ENCODE data around the gene GARNL3.

Gene GARNL3

DNA sequence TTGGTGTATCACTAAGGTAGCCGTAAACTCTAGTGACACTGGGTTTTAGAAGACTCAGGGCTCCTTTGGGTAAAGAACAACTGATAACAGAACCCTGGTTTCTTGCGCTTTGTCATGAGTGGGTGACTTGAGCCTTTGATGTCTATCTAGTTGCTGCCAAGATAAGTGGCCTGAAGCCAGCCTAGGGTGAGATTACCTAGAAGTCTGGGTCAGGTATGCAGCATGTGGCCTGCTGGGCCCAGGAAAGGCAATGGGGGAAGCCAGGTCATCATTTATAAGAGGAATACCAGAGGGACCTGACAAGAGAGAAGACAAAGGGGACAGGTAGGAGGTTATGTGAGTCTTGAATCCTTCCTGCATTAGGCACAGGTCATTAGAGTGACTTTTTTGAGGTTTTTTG, 23.2 kb upstream of the GARNL3 start:
- DNase-seq: no peak

- peak; percentile 97 for DNase-seq
Observed at GRCh38 chr9:127244609-127245601, 19.7 kb upstream of the GARNL3 start.

GRCh38 chr9:127245637-127246164, 18.9 kb upstream of the GARNL3 start:
- DNase-seq: no peak

GRCh38 chr9:127248241-127248640, 16.3 kb upstream of the GARNL3 start:
- DNase-seq: no peak

GRCh38 chr9:127249877-127250276, 14.7 kb upstream of the GARNL3 start:
- DNase-seq: no peak

- no peak for DNase-seq
Observed at GRCh38 chr9:127250896-127251391, 13.6 kb upstream of the GARNL3 start.

DNA sequence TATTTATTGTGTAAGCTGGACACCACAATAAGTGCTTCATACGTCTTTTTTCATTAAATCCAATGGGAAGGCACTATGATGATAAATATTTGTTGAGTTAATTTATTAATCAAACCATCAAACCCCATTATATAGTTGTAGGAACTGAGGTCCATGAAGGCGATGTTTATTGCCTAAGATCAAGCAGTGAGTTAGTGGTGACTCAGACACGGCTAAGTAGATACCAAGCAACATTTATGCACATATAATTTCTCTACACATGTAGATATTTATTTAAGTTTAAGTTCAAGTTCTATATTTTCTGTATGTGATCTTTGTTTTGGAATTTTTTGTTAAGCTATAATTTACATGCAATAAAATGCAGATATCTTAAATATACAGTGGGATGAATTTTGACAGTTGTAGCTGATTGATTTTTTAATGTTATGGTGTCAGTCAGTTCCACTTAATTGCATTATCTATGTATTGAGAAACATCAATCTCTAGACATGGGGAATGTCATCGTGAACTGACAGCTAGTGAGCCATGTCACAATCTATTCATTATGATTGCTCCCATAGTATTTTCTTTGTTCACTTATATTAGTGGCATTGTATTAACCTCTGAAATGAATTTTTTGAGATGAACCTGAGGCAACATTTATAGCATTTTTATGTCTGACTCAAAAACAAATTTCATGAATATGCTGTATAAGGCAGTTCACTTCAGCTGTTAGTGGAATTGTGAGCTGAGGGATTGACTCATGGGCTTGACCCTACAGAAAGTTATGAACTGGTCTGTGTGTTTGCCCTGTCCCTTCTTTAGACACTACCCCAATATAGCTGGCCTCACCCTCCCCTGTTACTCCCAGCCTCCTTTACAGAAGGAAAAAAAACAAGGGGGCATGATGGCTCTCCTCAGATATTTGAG, 11.9 kb upstream of the GARNL3 start:
- no peak for DNase-seq

DNA sequence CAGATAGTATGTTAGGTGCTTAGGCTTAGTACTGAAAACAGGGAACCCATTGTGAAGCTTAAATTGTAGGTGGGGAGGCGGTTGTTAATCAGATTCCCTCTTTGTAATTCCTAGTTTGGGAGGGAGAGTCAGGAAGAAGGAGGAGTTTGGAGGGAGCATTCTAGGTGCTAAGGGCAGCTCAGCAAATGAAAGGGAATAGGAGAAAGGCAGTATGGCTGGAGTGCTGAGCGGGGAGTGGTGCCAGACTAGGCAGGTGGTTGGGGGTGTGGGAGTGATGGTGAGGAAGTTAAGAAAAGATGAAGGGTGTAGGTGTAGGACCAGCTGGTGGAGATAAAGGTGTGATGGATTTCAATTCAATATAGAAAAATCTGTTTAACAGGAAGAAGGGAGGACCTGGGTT, 11.1 kb upstream of the GARNL3 start:
- no peak for DNase-seq

DNA sequence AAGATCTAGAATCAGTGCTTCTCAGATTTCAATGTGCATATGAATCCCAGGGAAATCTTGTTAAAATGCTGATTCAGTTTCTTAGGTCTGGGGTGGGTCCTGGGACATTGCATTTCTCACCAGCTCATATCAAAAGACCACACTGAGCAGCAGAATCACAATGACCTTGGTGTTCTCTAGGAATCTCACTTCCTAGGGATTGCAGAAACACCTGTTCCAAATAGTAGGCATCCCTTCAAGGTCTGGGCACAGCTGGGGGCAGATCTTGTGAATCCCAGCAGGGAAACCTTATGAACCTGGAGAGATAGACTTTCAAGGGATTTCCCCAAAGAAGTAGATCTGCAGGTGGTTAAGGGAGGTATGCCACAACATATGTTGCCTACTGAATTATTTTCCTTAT, 8.9 kb upstream of the GARNL3 start:
- DNase-seq: no peak

- DNase-seq: no peak
Observed at GRCh38 chr9:127256324-127256723, 8.2 kb upstream of the GARNL3 start.

DNA sequence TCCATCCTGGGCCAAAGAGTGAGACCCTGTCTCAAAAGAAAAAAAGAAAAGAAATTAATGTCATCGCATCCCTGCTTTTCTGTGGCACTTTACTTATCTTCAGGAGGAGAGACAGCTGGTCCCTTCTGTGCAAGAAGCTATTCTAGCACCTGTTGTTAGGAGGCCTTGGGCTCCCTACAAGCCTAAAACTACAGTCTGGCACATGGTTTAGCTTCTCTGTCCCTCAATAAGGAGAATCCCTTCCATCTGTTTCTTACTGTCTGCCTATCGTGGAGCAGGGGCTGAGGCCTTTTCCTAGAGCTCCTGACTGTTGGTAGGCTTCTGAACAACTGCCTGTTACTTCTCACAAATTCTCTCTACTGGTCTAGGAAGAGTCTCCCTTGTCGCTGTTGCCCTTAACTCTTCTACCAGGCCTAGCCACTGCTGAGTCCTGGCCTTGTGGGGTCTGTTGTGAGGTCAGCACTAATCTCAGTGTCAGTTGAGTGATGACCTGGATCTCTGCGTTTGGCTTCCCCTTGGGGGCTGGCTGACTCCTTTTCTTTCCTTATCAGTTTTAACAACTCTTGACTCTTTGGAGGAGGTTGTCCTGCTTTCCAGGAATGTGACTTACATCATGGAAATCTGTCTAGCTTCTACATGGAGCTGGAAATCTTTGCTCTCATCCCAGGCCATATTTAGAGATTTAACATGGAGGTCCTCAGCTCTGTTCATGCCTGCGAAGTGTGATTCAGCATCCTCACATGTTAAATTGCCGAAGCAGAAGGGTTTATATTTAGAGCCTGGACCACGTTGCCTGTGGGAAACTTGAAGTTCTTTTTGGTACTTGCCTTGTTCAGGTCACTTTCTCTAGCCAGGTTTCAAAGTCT, 5.7 kb upstream of the GARNL3 start:
- DNase-seq: no peak

DNA sequence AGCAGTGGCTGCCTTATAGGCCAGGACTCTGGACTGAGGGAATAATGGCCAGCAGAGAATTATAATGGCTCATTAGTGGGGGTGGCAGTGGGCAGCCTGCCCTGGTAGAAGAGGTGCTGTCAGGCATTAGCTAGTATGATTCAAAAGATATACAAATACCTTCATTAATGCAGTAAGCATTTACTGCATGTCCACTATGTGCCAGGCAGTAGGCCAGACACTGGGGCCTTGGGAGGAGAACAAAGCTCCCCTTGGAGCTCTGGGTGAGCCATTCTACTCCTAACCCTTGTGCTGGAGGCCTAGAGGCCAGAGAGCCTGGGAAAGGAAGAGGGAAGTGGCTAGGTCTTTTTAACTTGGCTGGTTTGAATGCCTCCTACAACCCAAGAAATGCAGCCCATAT, 2.0 kb upstream of the GARNL3 start:
- no peak for DNase-seq

- DNase-seq: no peak
Observed at GRCh38 chr9:127263237-127263636, 1.3 kb upstream of the GARNL3 start.

DNA sequence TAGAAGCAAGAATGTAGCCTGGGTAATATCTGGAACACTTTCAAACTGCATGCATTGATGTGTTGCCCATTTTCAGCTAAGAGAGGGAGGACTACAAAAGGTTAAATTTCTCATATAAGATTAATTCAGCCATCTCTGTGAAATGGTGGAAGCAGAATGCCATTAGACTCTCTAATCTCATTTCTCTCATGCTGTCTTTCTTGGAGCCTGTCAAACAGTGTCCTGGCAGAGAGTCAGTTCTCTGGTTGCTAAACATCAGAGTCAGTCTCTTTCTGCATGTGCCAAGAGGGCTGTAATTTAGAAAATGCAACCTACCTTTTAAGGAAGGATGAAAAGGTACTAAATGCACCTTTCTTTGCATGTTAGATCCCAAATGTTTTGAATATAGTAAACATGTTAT, 910 bp upstream of the GARNL3 start:
- no peak for DNase-seq

DNA sequence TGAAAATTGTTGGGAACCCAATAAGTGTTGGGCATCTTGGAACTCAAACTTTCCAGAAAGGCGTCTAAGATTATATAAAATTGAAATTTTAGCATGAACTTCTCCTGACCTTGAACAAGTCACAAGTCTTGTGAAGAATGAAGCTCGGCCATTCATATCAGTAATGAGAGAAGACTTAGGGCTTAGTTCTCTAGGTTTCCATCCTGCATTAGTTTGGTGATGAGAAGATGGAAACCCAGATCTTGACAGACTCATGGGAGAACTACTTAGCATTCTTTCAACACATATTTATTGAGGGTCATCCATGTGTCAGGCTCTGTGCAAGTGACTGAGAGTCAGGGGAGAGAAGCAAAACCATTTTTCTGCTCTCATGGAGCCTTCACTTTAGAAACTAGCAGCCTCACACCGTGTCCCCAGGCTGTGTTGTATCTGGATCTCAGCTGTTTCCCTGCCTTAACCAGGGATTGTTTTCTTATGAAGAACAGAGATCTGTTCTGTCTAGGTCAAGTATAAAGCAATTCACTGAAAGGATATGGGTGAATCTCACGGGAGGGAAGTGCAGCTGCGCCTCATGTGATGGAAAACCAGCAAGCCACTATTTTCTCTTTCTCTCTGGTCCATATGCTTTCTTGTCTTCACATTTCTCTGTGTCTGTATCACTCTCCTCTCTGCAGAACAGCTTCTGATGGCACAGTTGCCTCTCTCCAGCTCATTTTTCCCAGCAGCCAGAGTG, 3.4 kb downstream of the GARNL3 start:
- DNase-seq: no peak

DNA sequence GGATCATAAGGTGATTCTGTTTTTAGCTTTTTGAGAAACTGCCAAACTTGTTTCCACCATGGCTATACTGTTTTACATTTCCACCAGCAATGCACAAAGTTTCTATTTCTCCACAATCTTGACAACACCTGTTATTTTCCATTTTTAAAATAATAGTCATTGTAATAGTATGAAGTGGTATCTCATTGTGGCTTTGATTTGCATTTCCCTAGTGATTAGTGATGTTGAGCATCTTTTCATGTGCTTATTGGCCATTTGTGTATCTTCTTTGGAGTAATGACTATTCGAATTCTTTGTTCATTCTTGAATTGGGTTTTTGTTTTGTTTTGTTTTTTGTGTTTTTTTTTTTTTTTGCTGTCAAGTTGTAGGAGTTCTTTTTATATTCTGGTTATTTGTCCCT, 4.9 kb downstream of the GARNL3 start:
- DNase-seq: no peak

GRCh38 chr9:127273326-127273725, 8.8 kb downstream of the GARNL3 start:
- DNase-seq: no peak

- DNase-seq: no peak
Observed at GRCh38 chr9:127277099-127277498, 12.5 kb downstream of the GARNL3 start.

- no peak for DNase-seq
Observed at GRCh38 chr9:127277770-127278169, 13.2 kb downstream of the GARNL3 start.

- DNase-seq: no peak
Observed at GRCh38 chr9:127278372-127278771, 13.8 kb downstream of the GARNL3 start.

- no peak for DNase-seq
Observed at GRCh38 chr9:127279717-127280285, 15.2 kb downstream of the GARNL3 start.
